Neural progenitor cell (in vitro differentiated cells): ENCODE results near the gene IRAK1. TPM values are rescaled to one million over a fixed set of nuclear protein-coding genes. Genes with fewer than 3 reads are reported as not detected.
A peak's percentile ranks its signal among the peaks of the same experiment; 100 is the strongest.

Experiments
- DNase-seq: peaks from one replicate; pipeline ENCODE4 v3.0.0-alpha.2; 2016; ENCODE audit warnings: low spot score
- H2AFZ ChIP-seq: fragments of 200-600 bp; sonication (generic); replicated peaks from 2 replicates; pipeline ENCODE4 v1.6.1; 2016; ENCODE audit warnings: antibody characterized with exemption
- H3F3A ChIP-seq: fragments of 200-600 bp; sonication (generic); 2 replicates; pipeline ENCODE4 v1.6.1; 2016; ENCODE audit warnings: antibody characterized with exemption, low read depth
- H3K27ac ChIP-seq: fragments of 200-600 bp; sonication (generic); 2 replicates; pipeline ENCODE4 v1.5.1; 2016; ENCODE audit warnings: mild to moderate bottlenecking
- H3K27me3 ChIP-seq: fragments of 200-600 bp; sonication (generic); 2 replicates; pipeline ENCODE4 v1.6.1; 2016; ENCODE audit warnings: mild to moderate bottlenecking, moderate library complexity
- H3K36me3 ChIP-seq: fragments of 200-600 bp; sonication (generic); 2 replicates; pipeline ENCODE4 v1.5.1; 2016
- H3K4me1 ChIP-seq: fragments of 200-600 bp; sonication (generic); 2 replicates; pipeline ENCODE4 v1.6.1; 2016; ENCODE audit warnings: mixed run types
- H3K4me2 ChIP-seq: fragments of 200-600 bp; sonication (generic); 2 replicates; pipeline ENCODE4 v1.6.1; 2016
- H3K4me3 ChIP-seq: fragments of 200-600 bp; sonication (generic); 2 replicates; pipeline ENCODE4 v1.5.1; 2016
- H3K79me2 ChIP-seq: fragments of 200-600 bp; sonication (generic); 2 replicates; pipeline ENCODE4 v1.6.1; 2016; ENCODE audit warnings: low read depth
- H3K9ac ChIP-seq: fragments of 200-600 bp; sonication (generic); 2 replicates; pipeline ENCODE4 v1.6.1; 2016
- H3K9me3 ChIP-seq: fragments of 200-600 bp; sonication (generic); 2 replicates; pipeline ENCODE4 v1.5.1; 2016; ENCODE audit warnings: low read depth
- H4K20me1 ChIP-seq: fragments of 200-600 bp; sonication (generic); 2 replicates; pipeline ENCODE4 v1.6.1; 2016; ENCODE audit warnings: low read depth
- H3K27ac Mint-ChIP-seq: 3 replicates; pipeline ENCODE4 v1.8.0; 2021; ENCODE audit warnings: mixed read lengths
- H3K27me3 Mint-ChIP-seq: 2 replicates; pipeline ENCODE4 v1.8.0; 2022; ENCODE audit warnings: low read depth, mild to moderate bottlenecking, inconsistent platforms, moderate library complexity, mixed read lengths; ENCODE audit not compliant: insufficient read depth
- H3K36me3 Mint-ChIP-seq: 3 replicates; pipeline ENCODE4 v1.8.0; 2021; ENCODE audit warnings: mixed read lengths
- H3K4me1 Mint-ChIP-seq: 3 replicates; pipeline ENCODE4 v1.8.0; 2021; ENCODE audit warnings: mixed read lengths
- H3K4me3 Mint-ChIP-seq: 3 replicates; pipeline ENCODE4 v1.8.0; 2021; ENCODE audit warnings: mild to moderate bottlenecking, moderate library complexity, mixed read lengths
- H3K9me3 Mint-ChIP-seq: 3 replicates; pipeline ENCODE4 v1.8.0; 2020; ENCODE audit warnings: mixed read lengths
- EZH2 ChIP-seq: fragments of 200-600 bp; sonication (generic); IDR thresholded peaks from 2 replicates; pipeline ENCODE4 v1.6.1; 2017; ENCODE audit warnings: antibody characterized with exemption, mild to moderate bottlenecking, moderate library complexity
- EZH2phosphoT487 ChIP-seq: fragments of 200-600 bp; sonication (generic); IDR thresholded peaks from 2 replicates; pipeline ENCODE4 v1.6.1; 2017; ENCODE audit warnings: antibody characterized with exemption
- total RNA-seq: library from RNA; depleted of rRNA; stranded (reverse); fragments of >200 nt; gene quantifications from 2 replicates; pipeline ENCODE4 v1.2.3, GENCODE V29; 2015; ENCODE audit warnings: low replicate concordance
- TF ChIP-seq, protein P1 (sequence below): fragments of 200-600 bp; sonication (generic); IDR thresholded peaks from 2 replicates; pipeline ENCODE4 v1.5.1; 2017; ENCODE audit warnings: antibody characterized with exemption, mild to moderate bottlenecking

The IRAK1 gene
- total RNA-seq, 1 donor from 2014 or later = 6.8 TPM

DNA sequence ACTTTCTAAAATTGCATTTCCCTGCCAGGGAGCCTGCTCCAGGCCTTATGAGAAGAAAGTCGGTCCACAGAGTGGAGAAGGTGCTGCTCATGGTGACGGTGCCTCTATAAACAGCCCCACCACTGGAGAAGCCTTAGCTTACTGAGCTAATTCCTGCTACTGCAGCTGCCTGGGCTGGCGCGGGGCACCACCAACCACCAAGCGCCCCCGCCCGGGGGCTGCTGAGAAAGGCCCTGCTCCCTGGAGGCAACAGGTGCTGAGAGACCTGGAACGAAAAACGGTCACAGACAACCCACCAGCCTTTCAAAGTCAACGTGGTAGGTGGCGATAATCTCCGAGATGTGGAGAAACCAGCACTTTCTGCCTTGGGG, 51.0 kb downstream of the IRAK1 start:
- no peaks in the 10 kb centered on the region for H3K27me3 ChIP-seq
- Mint-ChIP-seq H3K27ac (no peak overlapping the region), H3K4me3 (peak overlapping the region; percentile 100), H3K9me3 (no peaks in the 10 kb centered on the region), H3K27me3 (peaks cover 22% of the 10 kb centered on the region), H3K36me3 (peaks cover 2% of the 10 kb centered on the region), H3K4me1 (peaks cover 44% of the 10 kb centered on the region)
- no peak overlapping the region for H3K9ac ChIP-seq
- H3K36me3 ChIP-seq = no peaks in the 10 kb centered on the region
- H3K4me3 ChIP-seq = peak overlapping the region; percentile 80
- peaks cover 35% of the 10 kb centered on the region for H3F3A ChIP-seq
- H4K20me1 ChIP-seq = peaks cover 60% of the 10 kb centered on the region
- no peaks in the 10 kb centered on the region for H3K9me3 ChIP-seq
- H3K79me2 ChIP-seq = peaks cover 70% of the 10 kb centered on the region
- H2AFZ ChIP-seq = no peak overlapping the region
- peaks cover 21% of the 10 kb centered on the region for H3K4me1 ChIP-seq
- no peak overlapping the region for H3K27ac ChIP-seq
- TF ChIP-seq EZH2 (no peak), EZH2phosphoT487 (no peak)
- TF ChIP-seq, protein P1, sequence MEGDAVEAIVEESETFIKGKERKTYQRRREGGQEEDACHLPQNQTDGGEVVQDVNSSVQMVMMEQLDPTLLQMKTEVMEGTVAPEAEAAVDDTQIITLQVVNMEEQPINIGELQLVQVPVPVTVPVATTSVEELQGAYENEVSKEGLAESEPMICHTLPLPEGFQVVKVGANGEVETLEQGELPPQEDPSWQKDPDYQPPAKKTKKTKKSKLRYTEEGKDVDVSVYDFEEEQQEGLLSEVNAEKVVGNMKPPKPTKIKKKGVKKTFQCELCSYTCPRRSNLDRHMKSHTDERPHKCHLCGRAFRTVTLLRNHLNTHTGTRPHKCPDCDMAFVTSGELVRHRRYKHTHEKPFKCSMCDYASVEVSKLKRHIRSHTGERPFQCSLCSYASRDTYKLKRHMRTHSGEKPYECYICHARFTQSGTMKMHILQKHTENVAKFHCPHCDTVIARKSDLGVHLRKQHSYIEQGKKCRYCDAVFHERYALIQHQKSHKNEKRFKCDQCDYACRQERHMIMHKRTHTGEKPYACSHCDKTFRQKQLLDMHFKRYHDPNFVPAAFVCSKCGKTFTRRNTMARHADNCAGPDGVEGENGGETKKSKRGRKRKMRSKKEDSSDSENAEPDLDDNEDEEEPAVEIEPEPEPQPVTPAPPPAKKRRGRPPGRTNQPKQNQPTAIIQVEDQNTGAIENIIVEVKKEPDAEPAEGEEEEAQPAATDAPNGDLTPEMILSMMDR = no peak
- H3K4me2 ChIP-seq = peak overlapping the region; percentile 79
- DNase-seq = peak; percentile 52

DNA sequence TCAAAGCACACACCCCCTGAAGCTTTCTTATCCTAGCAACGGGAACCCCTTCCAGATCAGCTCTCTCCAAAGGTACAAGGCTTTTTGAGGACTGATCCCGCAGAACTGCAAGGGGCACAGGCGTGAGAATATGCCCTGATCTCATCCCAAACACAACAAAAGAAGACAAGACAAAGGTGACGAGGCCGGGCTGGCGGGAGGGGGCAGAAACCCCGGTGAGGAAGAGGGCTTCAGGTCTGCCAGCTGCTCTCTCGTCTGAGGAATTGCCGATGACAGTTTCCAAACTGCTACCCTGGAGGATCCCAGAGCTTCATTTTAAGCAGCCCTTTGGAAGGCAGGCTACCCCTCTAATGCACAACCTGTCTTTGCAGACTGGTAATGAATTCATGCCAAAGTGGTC, 51.4 kb downstream of the IRAK1 start:
- H3K27me3 ChIP-seq = no peaks in the 10 kb centered on the region
- H3K9me3 Mint-ChIP-seq = no peaks in the 10 kb centered on the region
- H3K36me3 ChIP-seq = no peaks in the 10 kb centered on the region
- peak overlapping the region; percentile 38 for H3K27ac Mint-ChIP-seq
- peak overlapping the region; percentile 100 for H3K4me3 Mint-ChIP-seq
- no peak for TF ChIP-seq EZH2
- TF ChIP-seq, protein P1 = no peak
- no peak for TF ChIP-seq EZH2phosphoT487
- DNase-seq = peak; percentile 28
- H3K4me2 ChIP-seq = peak overlapping the region; percentile 79
- no peak overlapping the region for H3K27ac ChIP-seq
- H3K4me3 ChIP-seq = peak overlapping the region; percentile 80
- peaks cover 30% of the 10 kb centered on the region for H3F3A ChIP-seq
- H3K79me2 ChIP-seq = peaks cover 74% of the 10 kb centered on the region
- H3K9me3 ChIP-seq = no peaks in the 10 kb centered on the region
- peaks cover 22% of the 10 kb centered on the region for H3K27me3 Mint-ChIP-seq
- H4K20me1 ChIP-seq = peaks cover 60% of the 10 kb centered on the region
- H3K4me1 Mint-ChIP-seq = peaks cover 39% of the 10 kb centered on the region
- no peak overlapping the region for H3K9ac ChIP-seq
- H2AFZ ChIP-seq = no peak overlapping the region
- peaks cover 2% of the 10 kb centered on the region for H3K36me3 Mint-ChIP-seq
- peaks cover 18% of the 10 kb centered on the region for H3K4me1 ChIP-seq

DNA sequence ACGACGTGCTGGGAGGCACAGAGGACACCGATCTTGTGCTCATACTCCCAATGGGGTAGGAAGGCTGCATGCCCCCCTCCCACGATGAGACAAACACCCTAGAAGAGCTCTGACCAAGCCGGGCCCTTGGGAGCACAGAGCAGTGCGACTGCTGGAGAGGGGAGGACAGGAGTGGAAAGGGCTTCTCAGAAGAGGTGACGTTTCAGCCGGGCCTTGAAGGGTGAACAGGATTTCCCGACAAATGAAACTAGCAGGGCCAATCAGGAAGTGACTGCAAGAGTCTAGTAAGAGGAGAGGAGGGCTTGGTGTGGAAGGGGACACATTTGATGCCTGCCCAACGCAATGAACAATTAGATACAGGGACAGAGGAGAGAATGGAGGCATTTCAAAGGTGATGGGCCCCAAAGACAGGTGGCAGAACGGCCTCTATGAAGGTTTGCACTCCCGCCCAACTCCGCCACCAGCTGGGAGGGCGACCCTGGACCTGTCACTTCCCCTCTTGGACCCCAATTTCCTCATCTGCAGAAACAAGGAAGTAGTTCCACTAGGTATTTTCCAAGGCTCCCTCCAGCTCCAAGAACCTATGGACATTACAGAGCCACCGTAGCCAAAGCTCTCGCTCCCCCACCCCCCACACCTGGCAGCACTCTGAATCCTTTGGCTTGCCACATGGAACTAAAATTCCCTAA, 52.0 kb downstream of the IRAK1 start:
- Histone ChIP-seq H3K36me3 (no peaks in the 10 kb centered on the region), H3K27me3 (no peaks in the 10 kb centered on the region), H3K9ac (no peak overlapping the region), H2AFZ (no peak overlapping the region), H3K9me3 (no peaks in the 10 kb centered on the region), H3K4me3 (peak overlapping the region; percentile 80), H3K79me2 (peaks cover 78% of the 10 kb centered on the region), H3K4me2 (peak overlapping the region; percentile 79), H3F3A (peaks cover 26% of the 10 kb centered on the region), H4K20me1 (peaks cover 60% of the 10 kb centered on the region), H3K4me1 (peaks cover 18% of the 10 kb centered on the region), H3K27ac (no peak overlapping the region)
- Mint-ChIP-seq H3K4me1 (peaks cover 36% of the 10 kb centered on the region), H3K9me3 (no peaks in the 10 kb centered on the region), H3K4me3 (peak overlapping the region; percentile 100), H3K36me3 (peaks cover 4% of the 10 kb centered on the region), H3K27me3 (peaks cover 21% of the 10 kb centered on the region), H3K27ac (peak overlapping the region; percentile 38)
- DNase-seq = no peak
- TF ChIP-seq, protein P1 = no peak
- TF ChIP-seq EZH2 = no peak
- TF ChIP-seq EZH2phosphoT487 = no peak
